Tibial nerve (tissue), 4 donors: ENCODE results near the gene IAH1. TPM values are rescaled to one million over a fixed set of nuclear protein-coding genes. Genes with fewer than 3 reads are reported as not detected.

Source experiments
- DNase-seq, 2 donors: peaks; one replicate each; pipeline ENCODE4 v3.0.0-alpha.2; 2019; ENCODE audit warnings: low spot score in 2 of 2
- H3K27ac ChIP-seq, 4 donors: fragments of 200-600 bp; sonication (generic) in 3 of 4; one replicate each; pipeline ENCODE4 v1.5.1; 2017 to 2019; ENCODE audit warnings: mild to moderate bottlenecking in 1 of 4
- H3K27me3 ChIP-seq, 2 donors: fragments of 200-600 bp; sonication (generic) in 1 of 2; one replicate each; pipeline versions ENCODE4 v1.5.1 to v1.6.0; 2017 to 2019
- H3K36me3 ChIP-seq, 3 donors: fragments of 200-600 bp; sonication (generic); one replicate each; pipeline ENCODE4 v1.5.1; 2018 to 2019
- H3K4me1 ChIP-seq, 4 donors: fragments of 200-600 bp; sonication (generic) in 3 of 4; one replicate each; pipeline ENCODE4 v1.5.1; 2017 to 2019
- H3K4me3 ChIP-seq, 4 donors: fragments of 200-600 bp; sonication (generic) in 3 of 4; one replicate each; pipeline ENCODE4 v1.5.1; 2017 to 2019; ENCODE audit warnings: mild to moderate bottlenecking in 1 of 4, moderate library complexity in 1 of 4
- H3K9me3 ChIP-seq, 4 donors: fragments of 200-600 bp; sonication (generic) in 3 of 4; one replicate each; pipeline ENCODE4 v1.5.1; 2017 to 2019
- EP300 ChIP-seq, 2 donors: sonication (generic); formaldehyde crosslinking; IDR thresholded peaks; one replicate each; pipeline ENCODE4 v1.6.1; 2017; ENCODE audit warnings: antibody characterized with exemption in 2 of 2, mild to moderate bottlenecking in 1 of 2
- POLR2A ChIP-seq, 2 donors: fragments of 450-650 bp; IDR thresholded peaks; one replicate each; pipeline ENCODE4 v1.6.1; 2017; ENCODE audit warnings: antibody characterized with exemption in 2 of 2, mild to moderate bottlenecking in 2 of 2, moderate library complexity in 2 of 2
- WGBS, 2 donors: methylation state at CpG; one replicate each; pipeline ENCODE4 v1.1.5; 2018; 5-methylcytosine and 5-hydroxymethylcytosine counted together
- total RNA-seq, 4 donors: library from RNA; depleted of rRNA; stranded (reverse); fragments of >200 nt; gene quantifications; one replicate each; pipeline ENCODE4 v1.1.0, GENCODE V29; 2016
- TF ChIP-seq, protein P1 (sequence below), 5 experiments: fragments of 200-600 bp in 3 of 5; fragments of 450-650 bp in 2 of 5; sonication (generic) in 3 of 5; IDR thresholded peaks; one replicate each; pipeline ENCODE4 v1.5.1; 2016 to 2019; ENCODE audit warnings: antibody characterized with exemption in 5 of 5, mild to moderate bottlenecking in 3 of 5, moderate library complexity in 2 of 5

The IAH1 gene
- total RNA-seq, 4 donors from 2014 or later: 41.9 to 55.1 (median 50.9) TPM

DNA sequence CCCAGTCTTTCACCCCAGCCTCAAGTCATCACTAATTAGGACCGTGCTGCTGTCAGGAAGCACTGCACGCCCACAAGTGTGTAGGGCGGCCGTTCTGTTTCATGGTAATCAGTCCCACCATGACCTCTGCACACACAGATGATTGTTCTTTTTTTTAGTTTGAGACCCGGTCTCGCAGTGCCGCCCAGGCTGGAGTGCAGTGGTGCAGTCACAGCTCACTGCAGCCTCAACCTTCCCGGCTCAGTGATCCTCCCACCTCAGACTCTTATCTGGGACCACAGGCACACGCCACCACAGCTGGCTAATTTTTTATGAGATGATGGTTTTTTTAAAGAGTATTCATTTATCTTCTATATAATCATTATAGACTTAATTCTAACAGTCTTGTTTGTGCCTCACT, 1.8 kb upstream of the IAH1 start:
- Histone ChIP-seq H3K27me3 (no peaks in the 10 kb centered on the region), H3K4me1 (peaks cover 0 to 31% (median 16%) of the 10 kb centered on the region in 4 donors), H3K4me3 (no peak overlapping the region), H3K27ac (no peak overlapping the region), H3K9me3 (no peaks in the 10 kb centered on the region), H3K36me3 (peaks cover 0 to 46% (median 0%) of the 10 kb centered on the region in 3 donors)
- TF ChIP-seq, protein P1, sequence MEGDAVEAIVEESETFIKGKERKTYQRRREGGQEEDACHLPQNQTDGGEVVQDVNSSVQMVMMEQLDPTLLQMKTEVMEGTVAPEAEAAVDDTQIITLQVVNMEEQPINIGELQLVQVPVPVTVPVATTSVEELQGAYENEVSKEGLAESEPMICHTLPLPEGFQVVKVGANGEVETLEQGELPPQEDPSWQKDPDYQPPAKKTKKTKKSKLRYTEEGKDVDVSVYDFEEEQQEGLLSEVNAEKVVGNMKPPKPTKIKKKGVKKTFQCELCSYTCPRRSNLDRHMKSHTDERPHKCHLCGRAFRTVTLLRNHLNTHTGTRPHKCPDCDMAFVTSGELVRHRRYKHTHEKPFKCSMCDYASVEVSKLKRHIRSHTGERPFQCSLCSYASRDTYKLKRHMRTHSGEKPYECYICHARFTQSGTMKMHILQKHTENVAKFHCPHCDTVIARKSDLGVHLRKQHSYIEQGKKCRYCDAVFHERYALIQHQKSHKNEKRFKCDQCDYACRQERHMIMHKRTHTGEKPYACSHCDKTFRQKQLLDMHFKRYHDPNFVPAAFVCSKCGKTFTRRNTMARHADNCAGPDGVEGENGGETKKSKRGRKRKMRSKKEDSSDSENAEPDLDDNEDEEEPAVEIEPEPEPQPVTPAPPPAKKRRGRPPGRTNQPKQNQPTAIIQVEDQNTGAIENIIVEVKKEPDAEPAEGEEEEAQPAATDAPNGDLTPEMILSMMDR (IDR thresholded peaks at IDR 0.05): no peak
- WGBS, 2 donors: 74 to 81% methylated on average over 9 of the region's 9 CpGs
- no peak for DNase-seq

DNA sequence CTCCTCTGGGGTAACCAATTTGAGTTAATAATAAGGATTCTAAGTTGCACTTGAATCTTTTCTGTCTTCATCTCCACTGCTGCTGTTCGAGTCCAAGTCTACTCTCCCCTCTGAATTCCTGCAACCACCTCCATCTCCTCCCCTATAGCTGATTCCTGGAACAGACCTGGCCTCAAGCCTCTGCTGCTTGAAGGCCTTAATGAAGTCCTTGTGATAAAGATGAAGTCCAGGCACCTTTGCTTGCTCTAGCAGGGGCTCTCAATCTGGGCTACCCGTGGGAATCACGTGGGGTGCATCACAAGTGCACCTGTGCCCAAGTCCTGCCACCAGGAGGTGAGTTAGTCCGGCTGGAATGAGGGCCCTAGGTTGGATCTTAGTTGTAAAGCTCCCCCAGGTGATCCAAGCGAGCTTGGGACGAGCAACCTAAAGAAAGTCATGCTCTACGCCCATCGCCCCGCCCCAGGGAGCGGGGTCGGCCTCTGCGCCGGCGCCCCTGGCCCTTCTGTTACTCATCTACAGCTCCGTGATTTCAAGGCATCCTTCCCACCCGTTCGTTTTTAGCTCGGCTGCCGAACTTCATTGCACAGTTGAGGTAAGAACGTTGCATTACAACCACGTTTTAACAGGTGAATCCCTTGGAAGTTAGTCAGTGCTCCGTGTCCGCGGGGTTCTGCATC, 905 bp upstream of the IAH1 start:
- Histone ChIP-seq H3K4me1 (peaks cover 0 to 40% (median 16%) of the 10 kb centered on the region in 4 donors), H3K4me3 (peak overlapping the region; percentile 68 to 87 (median 76)), H3K27me3 (no peaks in the 10 kb centered on the region), H3K9me3 (no peaks in the 10 kb centered on the region), H3K27ac (peak overlapping the region; percentile 70 to 94 (median 93)), H3K36me3 (peaks cover 0 to 38% (median 0%) of the 10 kb centered on the region in 3 donors)
- DNase-seq: no peak
- 42 to 55% methylated on average over 24 of the region's 24 CpGs for WGBS, 2 donors
- no peak for TF ChIP-seq EP300 (IDR thresholded peaks at IDR 0.05)
- TF ChIP-seq, protein P1 (IDR thresholded peaks at IDR 0.05): peak in 1 of 5 experiments; percentile 14

DNA sequence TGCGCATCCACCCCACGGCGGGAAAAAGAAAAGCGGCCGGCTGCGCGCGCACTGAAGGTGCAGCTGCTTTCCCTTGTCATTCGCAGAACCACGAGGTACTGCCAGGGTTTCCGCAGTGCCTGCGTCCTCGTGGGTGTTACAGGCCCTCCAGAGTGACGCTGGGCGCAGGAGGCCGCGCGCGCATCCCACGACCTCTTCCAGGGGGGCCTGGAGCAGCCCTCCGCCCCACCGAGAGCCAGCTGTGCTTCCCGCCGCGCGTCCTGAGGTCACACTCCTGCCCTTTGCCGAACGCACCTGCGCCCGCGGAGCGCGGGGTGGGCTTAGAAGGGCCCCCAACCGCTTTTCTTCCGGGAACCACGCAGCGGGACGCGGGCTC, 378 bp upstream of the IAH1 start:
- Histone ChIP-seq H3K4me3 (peak overlapping the region; percentile 68 to 87 (median 76)), H3K4me1 (peaks cover 0 to 46% (median 16%) of the 10 kb centered on the region in 4 donors), H3K36me3 (peaks cover 0 to 40% (median 0%) of the 10 kb centered on the region in 3 donors), H3K9me3 (no peaks in the 10 kb centered on the region), H3K27ac (peak overlapping the region; percentile 70 to 94 (median 93)), H3K27me3 (no peaks in the 10 kb centered on the region)
- WGBS, 2 donors: 14 to 33% methylated on average over 5 to 37 of the region's 39 CpGs
- DNase-seq: no peak
- TF ChIP-seq POLR2A (IDR thresholded peaks at IDR 0.05): no peak
- TF ChIP-seq, protein P1 (IDR thresholded peaks at IDR 0.05): no peak
- TF ChIP-seq EP300 (IDR thresholded peaks at IDR 0.05): no peak

DNA sequence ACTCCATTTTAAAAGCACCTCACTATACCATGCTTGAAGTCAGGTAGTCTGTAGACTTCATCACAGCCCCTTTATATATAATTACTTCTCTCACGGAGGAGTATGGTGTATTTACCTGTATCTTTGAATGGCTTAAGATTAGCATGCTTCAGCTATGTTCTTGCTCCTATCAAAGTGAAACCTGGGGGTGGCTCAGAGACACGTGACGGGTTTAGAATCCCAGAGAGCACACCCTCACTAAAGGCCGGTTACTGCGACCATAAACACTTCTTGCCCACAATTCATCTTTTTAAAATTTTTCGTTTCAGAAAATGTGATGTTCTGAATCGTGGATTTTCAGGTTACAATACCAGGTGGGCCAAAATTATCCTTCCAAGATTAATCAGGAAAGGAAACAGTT, 3.6 kb downstream of the IAH1 start:
- Histone ChIP-seq H3K36me3 (peaks cover 0 to 47% (median 18%) of the 10 kb centered on the region in 3 donors), H3K4me3 (no peak overlapping the region), H3K9me3 (no peaks in the 10 kb centered on the region), H3K27me3 (no peaks in the 10 kb centered on the region), H3K4me1 (peaks cover 0 to 47% (median 16%) of the 10 kb centered on the region in 4 donors), H3K27ac (peak overlapping the region in 1 of 4 donors; percentile 13)
- WGBS, 2 donors: 78 to 79% methylated on average over 7 of the region's 7 CpGs
- no peak for TF ChIP-seq EP300 (IDR thresholded peaks at IDR 0.05)
- DNase-seq: no peak

DNA sequence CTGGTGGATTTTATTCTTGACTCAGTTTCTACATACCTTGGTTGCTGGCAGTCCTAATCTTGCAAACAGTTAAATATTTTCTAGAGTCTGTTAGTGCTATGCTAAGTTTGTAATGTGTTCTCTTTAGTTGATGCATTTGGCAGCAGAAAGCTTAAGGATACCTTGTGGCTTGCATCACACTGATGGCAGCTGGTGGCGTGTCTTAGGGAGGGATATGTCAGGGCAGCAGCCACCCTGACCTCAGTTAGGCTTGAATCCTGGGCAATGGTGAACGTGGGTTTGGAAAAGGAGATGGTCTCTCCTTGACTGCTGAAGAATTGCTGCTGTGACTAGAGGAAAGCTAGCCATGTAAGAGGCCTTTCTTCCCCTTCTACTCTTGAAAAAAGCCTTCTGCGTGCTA, 4.2 kb downstream of the IAH1 start:
- WGBS, 2 donors: 53 to 68% methylated on average over 3 of the region's 3 CpGs
- DNase-seq: no peak
- H3K4me3 ChIP-seq: no peak overlapping the region
- H3K9me3 ChIP-seq: no peaks in the 10 kb centered on the region
- H3K27ac ChIP-seq: peak overlapping the region in 1 of 4 donors; percentile 44
- H3K4me1 ChIP-seq: peaks cover 0 to 43% (median 15%) of the 10 kb centered on the region in 4 donors
- peaks cover 0 to 54% (median 20%) of the 10 kb centered on the region in 3 donors for H3K36me3 ChIP-seq
- no peaks in the 10 kb centered on the region for H3K27me3 ChIP-seq
- TF ChIP-seq EP300 (IDR thresholded peaks at IDR 0.05) (no peak), POLR2A (IDR thresholded peaks at IDR 0.05) (no peak)
- TF ChIP-seq, protein P1 (IDR thresholded peaks at IDR 0.05): no peak
